HEK293 (cell line): ENCODE data around the gene PPP1R3F.

Experiments used
- OSR2 ChIP-seq: fragments of 450-650 bp; formaldehyde crosslinking; IDR thresholded peaks from 2 replicates; pipeline ENCODE4 v1.5.1; 2016; ENCODE audit warnings: missing biosample characterization, missing genetic modification characterization
- REPIN1 ChIP-seq: fragments of 450-650 bp; formaldehyde crosslinking; IDR thresholded peaks from 2 replicates; pipeline ENCODE4 v1.5.1; 2017; ENCODE audit warnings: missing biosample characterization, missing genetic modification characterization, low read depth
- YY1 ChIP-seq: fragments of 450-650 bp; formaldehyde crosslinking; IDR thresholded peaks from 2 replicates; pipeline ENCODE4 v1.5.1; 2018; ENCODE audit warnings: missing biosample characterization, missing genetic modification characterization
- ZBTB7A ChIP-seq: fragments of 450-650 bp; formaldehyde crosslinking; IDR thresholded peaks from 2 replicates; pipeline ENCODE4 v1.5.1; 2016; ENCODE audit warnings: low read depth, missing biosample characterization, missing genetic modification characterization
- ZNF146 ChIP-seq: fragments of 450-650 bp; formaldehyde crosslinking; IDR thresholded peaks from 2 replicates; pipeline ENCODE4 v1.5.1; 2016; ENCODE audit warnings: missing biosample characterization, missing genetic modification characterization
- ZNF404 ChIP-seq: fragments of 450-650 bp; formaldehyde crosslinking; IDR thresholded peaks from 2 replicates; pipeline ENCODE4 v1.5.1; 2017; ENCODE audit warnings: missing biosample characterization, missing genetic modification characterization
- ZNF416 ChIP-seq: fragments of 450-650 bp; formaldehyde crosslinking; IDR thresholded peaks from 2 replicates; pipeline ENCODE4 v1.5.1; 2016; ENCODE audit warnings: missing biosample characterization, missing genetic modification characterization
- TF ChIP-seq, protein P1 (sequence below): fragments of 450-650 bp; formaldehyde crosslinking; IDR thresholded peaks from 2 replicates; pipeline ENCODE4 v1.5.1; 2016; ENCODE audit warnings: missing biosample characterization, missing genetic modification characterization, low read depth
- TF ChIP-seq, protein P2 (sequence below): fragments of 450-650 bp; formaldehyde crosslinking; IDR thresholded peaks from 2 replicates; pipeline ENCODE4 v1.5.1; 2016; ENCODE audit warnings: missing biosample characterization, missing genetic modification characterization
- TF ChIP-seq, protein P3 (sequence below): fragments of 450-650 bp; formaldehyde crosslinking; IDR thresholded peaks from 2 replicates; pipeline ENCODE4 v1.5.1; 2016; ENCODE audit warnings: missing biosample characterization, missing genetic modification characterization
- TF ChIP-seq, protein P4 (sequence below): fragments of 450-650 bp; formaldehyde crosslinking; IDR thresholded peaks from 2 replicates; pipeline ENCODE4 v1.5.1; 2016; ENCODE audit warnings: missing biosample characterization, missing genetic modification characterization
- TF ChIP-seq, protein P5 (sequence below): fragments of 450-650 bp; formaldehyde crosslinking; IDR thresholded peaks from 2 replicates; pipeline ENCODE4 v1.5.1; 2016; ENCODE audit warnings: missing biosample characterization, missing genetic modification characterization

DNA sequence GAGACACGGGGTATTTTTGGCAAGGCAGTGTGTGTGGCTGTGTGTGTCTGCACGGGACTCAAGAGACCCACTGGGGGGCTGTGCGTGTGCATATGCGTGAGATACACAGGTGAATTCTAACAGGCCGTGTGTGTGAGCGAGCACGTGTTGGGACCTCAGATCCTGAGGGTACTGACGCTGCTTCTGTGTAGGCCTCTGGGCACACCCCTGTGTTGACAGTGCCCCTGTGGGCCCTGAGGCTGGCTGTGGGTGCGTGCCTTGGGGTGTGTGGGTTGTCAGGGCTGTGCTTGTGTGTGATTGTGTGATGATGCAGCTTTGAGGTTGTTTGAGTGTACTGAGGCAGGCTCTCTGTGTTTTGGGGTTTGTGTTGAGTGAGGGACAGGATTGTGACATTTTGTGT lies 19.0 kb upstream of the PPP1R3F start:
- TF ChIP-seq REPIN1 (tag by site-specific recombination) = no peak
- TF ChIP-seq, protein P1, sequence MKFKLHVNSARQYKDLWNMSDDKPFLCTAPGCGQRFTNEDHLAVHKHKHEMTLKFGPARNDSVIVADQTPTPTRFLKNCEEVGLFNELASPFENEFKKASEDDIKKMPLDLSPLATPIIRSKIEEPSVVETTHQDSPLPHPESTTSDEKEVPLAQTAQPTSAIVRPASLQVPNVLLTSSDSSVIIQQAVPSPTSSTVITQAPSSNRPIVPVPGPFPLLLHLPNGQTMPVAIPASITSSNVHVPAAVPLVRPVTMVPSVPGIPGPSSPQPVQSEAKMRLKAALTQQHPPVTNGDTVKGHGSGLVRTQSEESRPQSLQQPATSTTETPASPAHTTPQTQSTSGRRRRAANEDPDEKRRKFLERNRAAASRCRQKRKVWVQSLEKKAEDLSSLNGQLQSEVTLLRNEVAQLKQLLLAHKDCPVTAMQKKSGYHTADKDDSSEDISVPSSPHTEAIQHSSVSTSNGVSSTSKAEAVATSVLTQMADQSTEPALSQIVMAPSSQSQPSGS = no peak
- TF ChIP-seq, protein P2, sequence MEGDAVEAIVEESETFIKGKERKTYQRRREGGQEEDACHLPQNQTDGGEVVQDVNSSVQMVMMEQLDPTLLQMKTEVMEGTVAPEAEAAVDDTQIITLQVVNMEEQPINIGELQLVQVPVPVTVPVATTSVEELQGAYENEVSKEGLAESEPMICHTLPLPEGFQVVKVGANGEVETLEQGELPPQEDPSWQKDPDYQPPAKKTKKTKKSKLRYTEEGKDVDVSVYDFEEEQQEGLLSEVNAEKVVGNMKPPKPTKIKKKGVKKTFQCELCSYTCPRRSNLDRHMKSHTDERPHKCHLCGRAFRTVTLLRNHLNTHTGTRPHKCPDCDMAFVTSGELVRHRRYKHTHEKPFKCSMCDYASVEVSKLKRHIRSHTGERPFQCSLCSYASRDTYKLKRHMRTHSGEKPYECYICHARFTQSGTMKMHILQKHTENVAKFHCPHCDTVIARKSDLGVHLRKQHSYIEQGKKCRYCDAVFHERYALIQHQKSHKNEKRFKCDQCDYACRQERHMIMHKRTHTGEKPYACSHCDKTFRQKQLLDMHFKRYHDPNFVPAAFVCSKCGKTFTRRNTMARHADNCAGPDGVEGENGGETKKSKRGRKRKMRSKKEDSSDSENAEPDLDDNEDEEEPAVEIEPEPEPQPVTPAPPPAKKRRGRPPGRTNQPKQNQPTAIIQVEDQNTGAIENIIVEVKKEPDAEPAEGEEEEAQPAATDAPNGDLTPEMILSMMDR (tag by site-specific recombination) = no peak
- no peak for TF ChIP-seq YY1 (tag by site-specific recombination)
- TF ChIP-seq, protein P3, sequence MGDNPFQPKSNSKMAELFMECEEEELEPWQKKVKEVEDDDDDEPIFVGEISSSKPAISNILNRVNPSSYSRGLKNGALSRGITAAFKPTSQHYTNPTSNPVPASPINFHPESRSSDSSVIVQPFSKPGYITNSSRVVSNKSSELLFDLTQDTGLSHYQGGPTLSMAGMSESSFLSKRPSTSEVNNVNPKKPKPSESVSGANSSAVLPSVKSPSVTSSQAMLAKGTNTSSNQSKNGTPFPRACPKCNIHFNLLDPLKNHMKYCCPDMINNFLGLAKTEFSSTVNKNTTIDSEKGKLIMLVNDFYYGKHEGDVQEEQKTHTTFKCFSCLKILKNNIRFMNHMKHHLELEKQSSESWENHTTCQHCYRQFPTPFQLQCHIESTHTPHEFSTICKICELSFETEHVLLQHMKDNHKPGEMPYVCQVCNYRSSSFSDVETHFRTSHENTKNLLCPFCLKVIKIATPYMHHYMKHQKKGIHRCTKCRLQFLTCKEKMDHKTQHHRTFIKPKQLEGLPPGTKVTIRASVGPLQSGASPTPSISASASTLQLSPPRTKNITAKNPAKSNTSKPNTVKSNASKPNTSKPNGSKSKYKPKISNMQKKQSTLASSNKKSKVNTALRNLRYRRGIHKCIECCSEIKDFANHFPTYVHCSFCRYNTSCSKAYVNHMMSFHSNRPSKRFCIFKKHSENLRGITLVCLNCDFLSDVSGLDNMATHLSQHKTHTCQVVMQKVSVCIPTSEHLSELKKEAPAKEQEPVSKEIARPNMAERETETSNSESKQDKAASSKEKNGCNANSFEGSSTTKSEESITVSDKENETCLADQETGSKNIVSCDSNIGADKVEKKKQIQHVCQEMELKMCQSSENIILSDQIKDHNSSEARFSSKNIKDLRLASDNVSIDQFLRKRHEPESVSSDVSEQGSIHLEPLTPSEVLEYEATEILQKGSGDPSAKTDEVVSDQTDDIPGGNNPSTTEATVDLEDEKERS (tag by site-specific recombination) = no peak
- TF ChIP-seq OSR2 (tag by site-specific recombination) = no peak
- TF ChIP-seq ZNF146 (tag by site-specific recombination) = no peak
- TF ChIP-seq ZNF404 = no peak
- TF ChIP-seq, protein P4, sequence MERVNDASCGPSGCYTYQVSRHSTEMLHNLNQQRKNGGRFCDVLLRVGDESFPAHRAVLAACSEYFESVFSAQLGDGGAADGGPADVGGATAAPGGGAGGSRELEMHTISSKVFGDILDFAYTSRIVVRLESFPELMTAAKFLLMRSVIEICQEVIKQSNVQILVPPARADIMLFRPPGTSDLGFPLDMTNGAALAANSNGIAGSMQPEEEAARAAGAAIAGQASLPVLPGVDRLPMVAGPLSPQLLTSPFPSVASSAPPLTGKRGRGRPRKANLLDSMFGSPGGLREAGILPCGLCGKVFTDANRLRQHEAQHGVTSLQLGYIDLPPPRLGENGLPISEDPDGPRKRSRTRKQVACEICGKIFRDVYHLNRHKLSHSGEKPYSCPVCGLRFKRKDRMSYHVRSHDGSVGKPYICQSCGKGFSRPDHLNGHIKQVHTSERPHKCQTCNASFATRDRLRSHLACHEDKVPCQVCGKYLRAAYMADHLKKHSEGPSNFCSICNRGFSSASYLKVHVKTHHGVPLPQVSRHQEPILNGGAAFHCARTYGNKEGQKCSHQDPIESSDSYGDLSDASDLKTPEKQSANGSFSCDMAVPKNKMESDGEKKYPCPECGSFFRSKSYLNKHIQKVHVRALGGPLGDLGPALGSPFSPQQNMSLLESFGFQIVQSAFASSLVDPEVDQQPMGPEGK (tag by site-specific recombination) = no peak
- no peak for TF ChIP-seq ZBTB7A (tag by site-specific recombination)
- no peak for TF ChIP-seq ZNF416 (tag by site-specific recombination)
- TF ChIP-seq, protein P5, sequence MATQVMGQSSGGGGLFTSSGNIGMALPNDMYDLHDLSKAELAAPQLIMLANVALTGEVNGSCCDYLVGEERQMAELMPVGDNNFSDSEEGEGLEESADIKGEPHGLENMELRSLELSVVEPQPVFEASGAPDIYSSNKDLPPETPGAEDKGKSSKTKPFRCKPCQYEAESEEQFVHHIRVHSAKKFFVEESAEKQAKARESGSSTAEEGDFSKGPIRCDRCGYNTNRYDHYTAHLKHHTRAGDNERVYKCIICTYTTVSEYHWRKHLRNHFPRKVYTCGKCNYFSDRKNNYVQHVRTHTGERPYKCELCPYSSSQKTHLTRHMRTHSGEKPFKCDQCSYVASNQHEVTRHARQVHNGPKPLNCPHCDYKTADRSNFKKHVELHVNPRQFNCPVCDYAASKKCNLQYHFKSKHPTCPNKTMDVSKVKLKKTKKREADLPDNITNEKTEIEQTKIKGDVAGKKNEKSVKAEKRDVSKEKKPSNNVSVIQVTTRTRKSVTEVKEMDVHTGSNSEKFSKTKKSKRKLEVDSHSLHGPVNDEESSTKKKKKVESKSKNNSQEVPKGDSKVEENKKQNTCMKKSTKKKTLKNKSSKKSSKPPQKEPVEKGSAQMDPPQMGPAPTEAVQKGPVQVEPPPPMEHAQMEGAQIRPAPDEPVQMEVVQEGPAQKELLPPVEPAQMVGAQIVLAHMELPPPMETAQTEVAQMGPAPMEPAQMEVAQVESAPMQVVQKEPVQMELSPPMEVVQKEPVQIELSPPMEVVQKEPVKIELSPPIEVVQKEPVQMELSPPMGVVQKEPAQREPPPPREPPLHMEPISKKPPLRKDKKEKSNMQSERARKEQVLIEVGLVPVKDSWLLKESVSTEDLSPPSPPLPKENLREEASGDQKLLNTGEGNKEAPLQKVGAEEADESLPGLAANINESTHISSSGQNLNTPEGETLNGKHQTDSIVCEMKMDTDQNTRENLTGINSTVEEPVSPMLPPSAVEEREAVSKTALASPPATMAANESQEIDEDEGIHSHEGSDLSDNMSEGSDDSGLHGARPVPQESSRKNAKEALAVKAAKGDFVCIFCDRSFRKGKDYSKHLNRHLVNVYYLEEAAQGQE (tag by site-specific recombination) = no peak
